Trophoblast cell (in vitro differentiated cells and primary cell): ENCODE results near the gene CUX1.
A peak's percentile ranks its signal among the peaks of the same experiment; 100 is the strongest.

Experiments
- DNase-seq, 2 donors: peaks; one replicate each; pipeline ENCODE4 v3.0.0-alpha.2; 2016
- H2AFZ ChIP-seq: 2 replicates; pipeline ENCODE4 v1.6.1; 2013; ENCODE audit warnings: low read length, moderate library complexity, mild to moderate bottlenecking; ENCODE audit not compliant: insufficient read depth, poor library complexity
- H2AK5ac ChIP-seq: 2 replicates; pipeline ENCODE4 v1.6.1; 2013; ENCODE audit warnings: mild to moderate bottlenecking, low read length
- H2BK120ac ChIP-seq: 2 replicates; pipeline ENCODE4 v1.6.1; 2013; ENCODE audit warnings: low read length, mild to moderate bottlenecking, moderate library complexity; ENCODE audit not compliant: insufficient read depth, poor library complexity
- H2BK12ac ChIP-seq: 2 replicates; pipeline ENCODE4 v1.6.1; 2013; ENCODE audit warnings: mild to moderate bottlenecking, low read length, moderate library complexity
- H2BK5ac ChIP-seq: 2 replicates; pipeline ENCODE4 v1.6.1; 2013; ENCODE audit warnings: low read length, low read depth, moderate library complexity, mild to moderate bottlenecking; ENCODE audit not compliant: poor library complexity
- H3K14ac ChIP-seq: 2 replicates; pipeline ENCODE4 v1.6.1; 2013; ENCODE audit warnings: mild to moderate bottlenecking, low read length
- H3K18ac ChIP-seq: 2 replicates; pipeline ENCODE4 v1.6.1; 2013; ENCODE audit warnings: mild to moderate bottlenecking, low read length
- H3K23ac ChIP-seq: 2 replicates; pipeline ENCODE4 v1.6.1; 2013; ENCODE audit warnings: low read length
- H3K27ac ChIP-seq: 2 replicates; pipeline ENCODE4 v1.5.1; 2013; ENCODE audit warnings: low read depth, mild to moderate bottlenecking, inconsistent platforms, low read length, moderate library complexity
- H3K27me3 ChIP-seq: 2 replicates; pipeline ENCODE4 v1.6.1; 2013; ENCODE audit warnings: inconsistent platforms, mild to moderate bottlenecking, low read length, moderate library complexity; ENCODE audit not compliant: insufficient read depth
- H3K36me3 ChIP-seq, 2 experiments: 1 replicate in 1 of 2; 2 replicates in 1 of 2; pipeline ENCODE4 v1.6.1; 2013; ENCODE audit warnings: low read length in 2 of 2, mild to moderate bottlenecking in 2 of 2, moderate library complexity in 1 of 2; ENCODE audit not compliant: insufficient read depth in 2 of 2, control insufficient read depth in 1 of 2
- H3K4ac ChIP-seq: 2 replicates; pipeline ENCODE4 v1.6.1; 2013; ENCODE audit warnings: low read depth, mild to moderate bottlenecking, low read length, moderate library complexity
- H3K4me1 ChIP-seq, 2 experiments: 1 replicate in 1 of 2; 2 replicates in 1 of 2; pipeline ENCODE4 v1.6.1; 2013; ENCODE audit warnings: low read length in 2 of 2, mild to moderate bottlenecking in 2 of 2, moderate library complexity in 1 of 2; ENCODE audit not compliant: insufficient read depth in 2 of 2, control insufficient read depth in 1 of 2
- H3K4me2 ChIP-seq: 2 replicates; pipeline ENCODE4 v1.6.1; 2013; ENCODE audit warnings: inconsistent platforms, mild to moderate bottlenecking, low read length, moderate library complexity
- H3K4me3 ChIP-seq: 2 replicates; pipeline ENCODE4 v1.5.1; 2013; ENCODE audit warnings: mild to moderate bottlenecking, low read depth, low read length, inconsistent platforms
- H3K79me1 ChIP-seq: one replicate; pipeline ENCODE4 v1.6.1; 2013; ENCODE audit warnings: low read length
- H3K79me2 ChIP-seq: 2 replicates; pipeline ENCODE4 v1.6.1; 2013; ENCODE audit warnings: low read length, mild to moderate bottlenecking; ENCODE audit not compliant: control insufficient read depth, insufficient read depth, poor library complexity
- H3K9ac ChIP-seq: 2 replicates; pipeline ENCODE4 v1.6.1; 2013; ENCODE audit warnings: mild to moderate bottlenecking, low read length
- H3K9me3 ChIP-seq: 2 replicates; pipeline ENCODE4 v1.6.1; 2013; ENCODE audit warnings: low read depth, mild to moderate bottlenecking, control low read depth, inconsistent platforms, low read length; ENCODE audit not compliant: insufficient read depth
- H4K12ac ChIP-seq: 2 replicates; pipeline ENCODE4 v1.6.1; 2013; ENCODE audit warnings: low read depth, mild to moderate bottlenecking, low read length, moderate library complexity
- H4K8ac ChIP-seq: 2 replicates; pipeline ENCODE4 v1.6.1; 2013; ENCODE audit warnings: low read depth, mild to moderate bottlenecking, low read length, moderate library complexity
- H4K91ac ChIP-seq: one replicate; pipeline ENCODE4 v1.6.1; 2013; ENCODE audit warnings: low read depth, mild to moderate bottlenecking, low read length, moderate library complexity
- WGBS: extraction: QIAGEN DNeasy Blood & Tissue Kit; methylation state at CpG from one replicate; pipeline ENCODE4 v1.1.7; 2013; ENCODE audit warnings: missing lambda C conversion rate; ENCODE audit not compliant: insufficient read length, insufficient coverage; ENCODE audit errors: extremely low coverage; 5-methylcytosine and 5-hydroxymethylcytosine counted together

The CUX1 gene

DNA sequence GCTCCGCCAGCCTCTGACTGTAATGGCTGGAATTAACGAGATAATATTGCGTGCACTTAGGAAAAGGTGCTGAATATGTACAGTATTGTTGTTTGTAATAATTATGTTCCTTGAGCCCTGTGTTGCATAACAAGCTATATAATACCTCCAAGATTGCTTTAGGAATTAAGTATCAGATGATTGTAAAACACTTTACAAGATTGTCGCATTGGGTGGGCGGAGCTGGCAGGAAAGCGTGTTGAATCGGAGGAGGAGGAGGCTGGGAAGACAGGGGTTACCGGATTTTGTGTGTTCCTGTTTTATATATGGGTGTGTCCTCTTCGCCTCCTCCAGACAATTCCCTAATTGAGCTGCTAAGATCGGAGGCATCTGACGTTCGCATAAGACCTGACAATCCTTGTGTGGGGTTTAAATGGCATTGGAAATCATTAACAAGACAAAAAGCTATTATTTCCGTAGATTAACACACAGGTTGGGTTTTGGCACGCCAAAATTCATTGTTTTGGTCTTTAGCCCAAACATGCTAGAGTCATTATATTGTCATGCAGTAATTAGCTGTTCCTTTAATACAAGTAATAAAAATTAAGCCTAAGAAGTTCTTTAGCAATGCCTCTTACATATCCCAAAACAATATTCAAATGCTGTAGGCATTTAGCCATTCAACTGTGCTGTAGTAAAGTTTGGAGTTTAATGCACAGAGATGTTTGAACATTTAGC lies 276.3 kb downstream of the CUX1 start:
- Histone ChIP-seq H4K91ac (no peak overlapping the region), H3K23ac (peak overlapping the region; percentile 12), H2BK12ac (no peak overlapping the region), H3K27ac (no peak overlapping the region), H3K4me2 (no peak overlapping the region), H3K4me3 (no peak overlapping the region), H3K18ac (no peak overlapping the region), H4K8ac (no peak overlapping the region), H3K36me3 (no peaks in the 10 kb centered on the region), H4K12ac (no peak overlapping the region), H3K27me3 (no peaks in the 10 kb centered on the region), H3K4me1 (peaks cover 15 to 21% of the 10 kb centered on the region in 2 experiments), H3K79me2 (no peaks in the 10 kb centered on the region), H2AK5ac (no peak overlapping the region), H2AFZ (no peak overlapping the region), H3K9me3 (no peaks in the 10 kb centered on the region), H3K9ac (no peak overlapping the region), H2BK120ac (no peak overlapping the region), H3K14ac (no peak overlapping the region), H3K79me1 (peaks cover 10% of the 10 kb centered on the region), H3K4ac (no peak overlapping the region), H2BK5ac (no peak overlapping the region)
- DNase-seq = no peak
- no CpG with 5 or more reads among the region's 14 CpGs for WGBS

DNA sequence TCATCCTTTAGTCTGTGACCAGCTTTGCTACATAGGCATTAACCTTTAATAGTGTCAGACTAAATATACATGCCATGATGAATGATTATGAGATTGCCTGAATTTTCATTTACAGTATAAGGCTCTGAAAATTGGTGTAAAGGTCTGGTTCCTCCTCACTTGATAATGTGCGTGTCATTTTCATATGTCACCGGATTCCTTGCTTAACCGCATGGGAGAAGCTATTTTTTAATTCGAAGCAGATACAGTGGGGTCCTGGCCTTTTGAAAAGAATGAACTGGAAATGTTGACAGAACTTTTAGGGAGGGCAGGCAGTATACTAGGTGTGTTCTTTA lies 276.9 kb downstream of the CUX1 start:
- no peak overlapping the region for H4K8ac ChIP-seq
- H4K91ac ChIP-seq = no peak overlapping the region
- no peaks in the 10 kb centered on the region for H3K36me3 ChIP-seq
- no peak overlapping the region for H3K23ac ChIP-seq
- no peak overlapping the region for H2BK5ac ChIP-seq
- no peak overlapping the region for H3K18ac ChIP-seq
- no peak overlapping the region for H2BK120ac ChIP-seq
- H3K4me2 ChIP-seq = no peak overlapping the region
- H3K79me1 ChIP-seq = peaks cover 13% of the 10 kb centered on the region
- no peak overlapping the region for H3K14ac ChIP-seq
- no peak overlapping the region for H2AK5ac ChIP-seq
- H3K27ac ChIP-seq = no peak overlapping the region
- H3K9me3 ChIP-seq = no peaks in the 10 kb centered on the region
- no peak overlapping the region for H3K4me3 ChIP-seq
- no CpG with 5 or more reads among the region's 4 CpGs for WGBS
- no peak overlapping the region for H3K9ac ChIP-seq
- no peak overlapping the region for H4K12ac ChIP-seq
- H3K4ac ChIP-seq = no peak overlapping the region
- H3K27me3 ChIP-seq = no peaks in the 10 kb centered on the region
- H3K4me1 ChIP-seq = peaks cover 17 to 25% of the 10 kb centered on the region in 2 experiments
- no peak overlapping the region for H2BK12ac ChIP-seq
- H2AFZ ChIP-seq = no peak overlapping the region
- no peaks in the 10 kb centered on the region for H3K79me2 ChIP-seq
- DNase-seq = no peak

DNA sequence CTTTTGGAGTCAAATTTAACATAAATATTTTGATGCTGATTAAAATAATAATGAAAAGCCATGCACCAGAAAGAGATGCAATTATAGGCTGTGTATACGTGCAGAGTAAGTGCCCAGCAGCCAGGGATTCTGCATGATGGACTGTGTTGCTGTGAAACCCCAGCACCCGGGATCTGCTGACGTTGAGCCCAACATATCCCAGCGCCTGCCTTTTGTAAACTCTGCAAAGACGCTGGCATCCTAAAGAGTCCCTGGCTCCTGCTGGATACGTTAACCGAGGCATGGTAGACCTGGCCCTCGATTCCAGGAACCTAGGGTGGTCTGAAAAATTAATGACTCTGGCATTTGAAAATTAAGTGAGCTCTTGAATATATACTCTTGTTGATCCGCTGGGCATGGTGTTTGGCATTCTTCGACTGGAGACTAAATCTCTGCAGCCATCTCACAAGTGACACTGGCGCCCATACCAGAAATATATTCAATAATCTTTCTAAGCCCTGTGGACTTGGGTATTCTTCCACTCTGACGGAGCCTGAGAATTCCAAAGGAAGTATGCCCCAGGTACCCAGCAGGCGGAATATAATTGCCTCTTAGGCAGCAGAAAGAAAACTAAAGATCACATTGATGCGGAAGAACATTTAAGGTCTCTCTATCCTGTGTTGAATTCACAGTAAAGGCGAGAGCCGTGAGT lies 278.0 kb downstream of the CUX1 start:
- Histone ChIP-seq H3K18ac (no peak overlapping the region), H4K91ac (no peak overlapping the region), H3K23ac (no peak overlapping the region), H2BK120ac (no peak overlapping the region), H2AK5ac (no peak overlapping the region), H4K12ac (no peak overlapping the region), H3K79me1 (peaks cover 16% of the 10 kb centered on the region), H3K27ac (no peak overlapping the region), H3K4me1 (peaks cover 13 to 23% of the 10 kb centered on the region in 2 experiments), H3K79me2 (no peaks in the 10 kb centered on the region), H3K4me2 (no peak overlapping the region), H3K9ac (no peak overlapping the region), H4K8ac (no peak overlapping the region), H3K9me3 (no peaks in the 10 kb centered on the region), H3K27me3 (no peaks in the 10 kb centered on the region), H2BK5ac (no peak overlapping the region), H3K4ac (no peak overlapping the region), H2BK12ac (no peak overlapping the region), H3K4me3 (no peak overlapping the region), H2AFZ (no peak overlapping the region), H3K14ac (no peak overlapping the region), H3K36me3 (no peaks in the 10 kb centered on the region)
- DNase-seq = peak in 1 of 2 donors; percentile 46
- WGBS = no CpG with 5 or more reads among the region's 16 CpGs

DNA sequence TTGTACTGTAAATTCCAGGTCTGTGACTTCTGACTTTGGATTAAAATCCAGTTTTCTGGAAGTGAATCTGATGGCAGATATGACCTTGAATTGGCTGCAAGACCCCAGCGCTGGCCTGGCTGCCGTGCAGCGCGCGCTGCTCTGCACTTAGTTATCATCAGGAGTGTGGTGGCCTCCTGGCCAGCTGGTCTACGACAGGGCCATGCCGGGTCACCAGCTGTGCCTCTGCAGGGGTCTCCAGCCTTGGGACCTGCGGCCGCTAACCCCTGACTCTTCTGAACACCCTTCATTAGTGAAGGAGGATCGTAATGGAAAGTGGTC lies 278.5 kb downstream of the CUX1 start:
- no peak overlapping the region for H2AK5ac ChIP-seq
- no peak overlapping the region for H4K8ac ChIP-seq
- H3K79me1 ChIP-seq = peaks cover 16% of the 10 kb centered on the region
- H4K91ac ChIP-seq = peak overlapping the region; percentile 3
- no peak overlapping the region for H2AFZ ChIP-seq
- no peak overlapping the region for H3K18ac ChIP-seq
- no peaks in the 10 kb centered on the region for H3K36me3 ChIP-seq
- no peak overlapping the region for H2BK5ac ChIP-seq
- no peaks in the 10 kb centered on the region for H3K79me2 ChIP-seq
- H3K9me3 ChIP-seq = no peaks in the 10 kb centered on the region
- no peak overlapping the region for H3K14ac ChIP-seq
- no peak for DNase-seq
- WGBS = no CpG with 5 or more reads among the region's 10 CpGs
- no peak overlapping the region for H2BK120ac ChIP-seq
- H3K27me3 ChIP-seq = no peaks in the 10 kb centered on the region
- H3K27ac ChIP-seq = no peak overlapping the region
- peaks cover 16 to 26% of the 10 kb centered on the region in 2 experiments for H3K4me1 ChIP-seq
- H3K4me3 ChIP-seq = peak overlapping the region; percentile 25
- H3K23ac ChIP-seq = no peak overlapping the region
- H3K4ac ChIP-seq = no peak overlapping the region
- H3K9ac ChIP-seq = no peak overlapping the region
- H2BK12ac ChIP-seq = no peak overlapping the region
- no peak overlapping the region for H3K4me2 ChIP-seq
- no peak overlapping the region for H4K12ac ChIP-seq
